HG03025 (cell line): Measurements from ENCODE around the gene HSPA1A.

Experiments used
- ATAC-seq: cut with Tn5 transposase; IDR thresholded peaks from one replicate; pipeline ENCODE4 v1.9.1; 2021; ENCODE audit warnings: mild to moderate bottlenecking, moderate library complexity; ENCODE audit not compliant: unreplicated experiment, low FRiP score

HSPA1A gene

GRCh38 chr6:31815025-31815838 lies at the start of gene HSPA1A, which contains the start of gene HSPA1L:
Gene HSPA1A, plus strand, starts transcription at chr6:31815543. Its CDS starts 214 bp downstream, at chr6:31815757.
Gene HSPA1L, minus strand, starts transcription at chr6:31815283. Its CDS starts 3,311 bp downstream, at chr6:31811972.
- ATAC-seq: no peak

- no peak for ATAC-seq
Measured at GRCh38 chr6:31765559-31765909, 49.8 kb upstream of the HSPA1A start.

DNA sequence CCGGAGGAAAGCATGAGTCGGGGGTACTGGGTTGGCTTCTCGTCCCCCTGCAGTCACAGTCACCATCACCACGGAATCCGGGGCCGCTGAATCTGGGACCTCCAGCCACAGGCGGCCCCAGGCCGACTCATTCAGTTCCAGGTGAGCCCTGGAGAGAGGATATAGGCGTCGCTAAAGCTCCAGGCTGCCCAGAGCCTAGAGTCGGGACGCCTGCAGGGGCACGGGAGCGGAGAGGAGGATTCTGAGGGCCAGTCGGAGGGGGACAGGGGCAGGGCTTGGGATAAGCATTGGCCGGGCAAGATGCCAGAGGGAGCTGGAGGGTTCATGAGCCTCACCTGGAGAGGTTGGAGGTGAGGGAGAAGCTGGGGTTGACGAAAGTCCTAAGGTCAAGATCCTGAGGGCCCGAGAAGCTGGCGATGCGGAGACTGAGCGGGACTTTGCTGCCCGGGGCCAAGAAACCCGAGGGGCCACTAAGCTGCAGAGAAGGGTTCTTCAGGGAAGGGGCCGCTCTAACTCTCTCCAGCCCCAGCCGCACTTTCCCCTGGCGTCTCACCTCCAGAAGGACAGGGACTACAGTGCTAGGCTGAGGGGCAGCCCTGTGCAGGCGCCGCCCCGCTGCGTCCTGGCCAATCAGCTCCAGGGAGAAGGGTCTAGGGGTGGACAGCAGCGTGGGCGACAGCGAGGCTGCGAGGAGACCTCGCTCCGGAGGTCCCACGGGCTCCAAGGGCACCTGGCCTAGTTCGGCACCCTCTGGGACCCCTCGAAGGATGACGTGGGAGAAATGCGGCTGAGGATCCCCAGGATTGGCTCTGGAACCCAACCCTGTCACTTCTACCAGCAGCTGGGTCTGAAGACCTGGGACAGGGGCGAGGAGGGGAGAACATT lies 49.2 kb upstream of the HSPA1A start:
- ATAC-seq: no peak

GRCh38 chr6:31767096-31767645 lies 48.2 kb upstream of the HSPA1A start:
- no peak for ATAC-seq

DNA sequence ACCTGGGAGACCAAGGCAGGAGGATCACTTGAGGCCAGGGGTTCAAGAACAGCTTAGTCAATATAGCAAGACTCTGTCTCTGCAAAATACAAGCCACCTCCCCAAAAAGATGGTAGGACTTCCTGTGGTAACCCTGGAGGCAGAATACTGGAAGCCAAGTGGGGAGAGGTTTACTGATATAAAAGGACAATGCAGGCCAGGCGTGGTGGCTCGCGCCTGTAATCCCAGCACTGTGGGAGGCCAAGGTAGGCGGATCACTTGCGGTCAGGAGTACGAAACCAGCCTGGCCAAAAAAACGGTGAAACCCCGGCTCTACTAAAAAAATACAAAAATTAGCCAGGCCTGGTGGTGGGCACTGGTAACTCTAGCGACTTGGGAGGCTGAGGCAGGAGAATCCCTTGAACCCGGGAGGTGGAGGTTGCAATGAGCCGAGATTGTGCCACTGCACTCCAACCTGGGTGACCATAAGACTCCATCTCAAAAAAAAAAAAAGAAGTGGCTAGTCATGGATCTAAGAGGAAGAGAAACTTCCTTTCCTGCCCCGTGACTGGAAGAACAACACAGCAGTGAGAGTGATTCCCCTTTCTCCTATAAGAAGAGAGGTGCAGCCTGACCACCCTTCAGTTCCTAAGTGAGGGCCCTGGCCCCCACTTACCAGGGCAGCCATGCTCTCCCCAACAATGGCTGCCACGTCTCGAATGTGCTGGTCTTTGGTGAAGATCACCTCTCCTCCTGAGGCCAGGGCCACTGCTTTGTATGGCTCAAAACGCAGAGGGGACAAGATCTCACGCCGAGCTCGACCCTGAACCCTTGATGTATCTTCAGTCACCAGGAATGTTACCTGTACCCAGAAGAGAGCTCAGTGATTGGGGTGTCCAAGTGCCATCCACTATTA lies 46.7 kb upstream of the HSPA1A start:
- ATAC-seq: no peak

GRCh38 chr6:31769684-31770371 lies 45.5 kb upstream of the HSPA1A start:
- no peak for ATAC-seq

DNA sequence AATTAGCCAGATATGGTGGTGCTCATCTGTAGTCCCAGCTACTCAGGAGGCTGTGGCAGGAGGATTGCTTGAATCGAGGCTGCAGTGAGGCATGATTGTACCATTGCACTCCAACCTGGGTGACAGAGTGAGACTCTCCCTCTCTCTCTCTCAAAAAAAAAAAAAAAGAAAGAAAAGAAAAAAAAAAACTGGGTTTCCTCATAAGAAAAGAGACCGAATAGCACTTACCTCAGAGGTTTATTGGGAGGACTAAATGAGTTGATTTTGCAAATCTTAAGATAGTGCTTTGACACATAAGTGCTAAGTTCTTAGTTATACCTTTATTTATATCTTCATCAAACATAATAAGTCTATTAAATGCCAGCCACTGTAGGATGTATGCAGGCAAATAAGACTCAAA lies 44.5 kb upstream of the HSPA1A start:
- ATAC-seq: no peak

DNA sequence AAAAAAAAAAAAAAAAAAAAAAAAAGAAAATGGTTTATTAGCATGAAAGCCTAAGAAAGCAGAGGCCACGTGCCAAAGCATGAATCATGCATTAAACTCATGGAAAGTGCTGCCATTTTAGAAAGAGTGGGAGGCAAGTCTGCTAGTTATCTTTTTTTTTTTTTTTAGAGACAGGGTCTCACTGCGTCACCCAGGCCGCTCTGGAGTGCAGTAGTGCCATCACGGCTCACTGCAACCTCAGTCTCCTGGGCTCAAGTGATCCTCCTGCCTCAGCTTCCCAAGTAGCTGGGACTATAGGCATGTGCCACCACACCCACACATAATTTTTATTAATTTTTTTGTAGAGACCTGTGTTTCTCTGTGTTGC lies 43.4 kb upstream of the HSPA1A start:
- ATAC-seq: no peak

- ATAC-seq: no peak
Measured at GRCh38 chr6:31775184-31775583, 40.2 kb upstream of the HSPA1A start.

GRCh38 chr6:31775633-31776484 lies 39.5 kb upstream of the HSPA1A start:
- ATAC-seq: no peak

DNA sequence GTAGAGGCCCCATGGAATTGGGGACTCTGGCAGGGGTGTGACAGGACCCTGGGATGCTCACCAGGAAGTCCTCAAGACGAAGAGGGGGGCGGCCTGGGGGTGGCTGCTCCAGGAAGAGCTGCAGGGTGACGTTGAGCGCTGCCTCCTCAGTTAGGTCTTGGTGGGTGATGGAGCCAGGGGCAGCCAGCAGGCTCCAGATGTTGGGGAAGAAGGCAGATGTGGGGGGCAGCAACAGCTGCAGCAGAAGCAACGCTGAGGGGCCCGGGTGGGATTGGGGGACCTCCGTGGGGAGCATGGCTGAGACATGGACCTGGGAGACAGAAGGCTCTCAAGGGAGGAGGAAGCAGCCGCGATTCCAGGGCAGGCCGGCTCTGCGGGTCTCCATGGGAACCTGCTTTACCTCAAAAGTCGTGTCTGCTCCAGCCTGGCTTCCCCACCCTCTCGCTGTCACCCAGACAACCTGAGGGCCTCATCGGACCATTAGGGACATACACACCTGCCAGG lies 38.8 kb upstream of the HSPA1A start:
- no peak for ATAC-seq

DNA sequence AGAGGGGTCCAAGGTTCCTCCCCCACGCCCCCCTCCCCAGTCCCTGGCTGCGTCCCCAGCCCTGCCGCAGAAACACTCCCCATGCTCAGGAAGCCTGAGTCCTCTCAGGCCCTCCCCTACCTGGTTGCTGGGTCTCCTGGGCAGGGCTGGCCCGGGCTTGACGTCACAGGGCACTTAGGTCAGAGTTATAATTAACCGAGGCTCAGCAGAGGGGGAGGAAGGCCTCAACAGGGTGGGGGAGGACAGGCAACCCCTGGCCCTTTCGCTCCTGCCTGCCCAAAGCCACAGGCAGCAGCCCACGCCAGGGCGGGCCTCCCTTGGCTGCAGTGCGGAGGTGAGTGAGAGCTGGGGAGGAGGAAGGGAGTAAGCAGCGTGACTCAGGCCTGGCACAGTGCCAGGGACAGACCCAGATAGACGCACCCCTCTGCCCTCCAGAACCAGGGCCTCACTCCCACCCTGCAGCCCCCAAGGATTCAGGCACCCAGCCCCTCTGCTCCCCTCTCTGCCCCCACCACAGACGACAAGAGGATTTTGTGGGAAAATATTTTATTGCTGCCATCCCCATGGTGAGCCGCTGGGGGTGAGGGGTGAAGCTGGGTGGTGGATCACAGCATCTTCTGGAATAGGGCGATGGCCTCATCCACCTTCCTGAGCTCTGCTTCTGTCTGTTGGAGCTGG lies 38.2 kb upstream of the HSPA1A start, which contains the start of gene VWA7:
TSS of gene VWA7 (minus strand) at position 340 of the 678 bp plus-strand sequence. CDS start 549 bp downstream, outside the sequence.
- no peak for ATAC-seq

GRCh38 chr6:31777667-31778050 lies 37.7 kb upstream of the HSPA1A start:
- ATAC-seq: no peak

GRCh38 chr6:31778193-31778592 lies 37.1 kb upstream of the HSPA1A start:
- no peak for ATAC-seq

DNA sequence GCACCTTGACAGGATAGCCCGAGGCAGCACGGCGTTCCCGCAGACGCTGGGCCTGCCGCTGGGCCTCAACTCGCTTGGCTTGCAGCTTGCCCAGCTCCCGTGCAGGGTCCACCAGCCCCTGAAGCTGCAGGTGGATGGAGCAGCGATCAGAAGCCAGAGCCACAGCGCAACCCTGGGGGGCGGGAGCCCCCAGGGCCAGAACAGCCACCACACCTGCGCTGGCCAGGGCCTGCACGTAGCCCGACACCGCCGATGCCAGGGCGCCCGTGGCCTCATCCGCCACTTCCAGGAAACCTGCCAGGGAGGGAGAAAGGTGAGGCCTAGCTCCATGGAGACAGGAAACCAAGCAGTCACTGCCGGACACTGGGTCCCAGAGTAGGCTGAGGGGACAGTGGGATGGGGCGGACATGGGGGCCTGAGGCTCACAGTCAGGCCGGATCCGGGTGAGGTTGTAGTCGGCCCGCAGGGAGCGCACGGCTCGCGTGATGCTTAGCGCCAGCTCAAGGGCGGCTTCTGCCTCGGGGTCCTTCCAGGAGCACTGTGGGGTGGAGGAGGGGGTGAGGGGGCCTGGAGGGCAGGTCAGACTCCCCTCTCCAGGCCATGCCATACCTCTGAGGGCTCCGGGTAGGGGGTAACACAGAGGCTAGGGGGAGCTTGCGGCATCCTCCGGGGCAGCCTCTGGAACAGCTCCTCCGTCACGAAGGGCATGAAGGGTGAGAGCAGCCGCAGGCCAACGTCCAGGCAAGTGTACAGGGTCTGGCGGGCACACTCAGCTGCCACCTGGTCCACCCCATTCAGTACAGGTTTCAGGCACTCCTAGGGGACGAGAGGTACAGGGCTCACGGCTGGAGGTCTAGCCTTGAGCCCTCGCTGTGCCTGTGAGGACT lies 36.1 kb upstream of the HSPA1A start:
- no peak for ATAC-seq

DNA sequence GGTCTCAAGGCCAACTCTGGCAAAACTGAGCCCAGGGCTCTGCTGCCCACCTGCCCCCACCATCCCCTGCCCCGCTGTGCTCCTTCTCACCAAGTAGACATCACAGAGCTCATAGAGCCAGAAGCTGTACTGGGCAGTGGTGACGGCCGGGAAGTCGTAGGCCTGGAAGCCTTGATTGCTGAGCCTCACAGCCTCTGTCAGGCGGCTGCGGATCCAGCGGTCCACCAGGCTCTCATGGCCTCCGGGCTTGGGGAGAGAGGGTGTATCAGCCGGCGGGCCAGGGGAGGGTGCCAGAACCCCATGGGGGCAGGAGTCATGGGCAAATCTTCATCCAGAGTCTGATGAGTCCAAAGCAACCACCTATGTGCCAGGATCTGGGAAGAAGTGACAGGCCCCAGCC lies 35.4 kb upstream of the HSPA1A start:
- ATAC-seq: no peak
